ENCODE measurements around the gene IMP3. TPM values are rescaled to one million over a fixed set of nuclear protein-coding genes. Genes with fewer than 3 reads are reported as not detected.

Gene IMP3
- total RNA-seq, 4 donors from 2014 or later: 37.2 to 131 (median 108) TPM

DNA sequence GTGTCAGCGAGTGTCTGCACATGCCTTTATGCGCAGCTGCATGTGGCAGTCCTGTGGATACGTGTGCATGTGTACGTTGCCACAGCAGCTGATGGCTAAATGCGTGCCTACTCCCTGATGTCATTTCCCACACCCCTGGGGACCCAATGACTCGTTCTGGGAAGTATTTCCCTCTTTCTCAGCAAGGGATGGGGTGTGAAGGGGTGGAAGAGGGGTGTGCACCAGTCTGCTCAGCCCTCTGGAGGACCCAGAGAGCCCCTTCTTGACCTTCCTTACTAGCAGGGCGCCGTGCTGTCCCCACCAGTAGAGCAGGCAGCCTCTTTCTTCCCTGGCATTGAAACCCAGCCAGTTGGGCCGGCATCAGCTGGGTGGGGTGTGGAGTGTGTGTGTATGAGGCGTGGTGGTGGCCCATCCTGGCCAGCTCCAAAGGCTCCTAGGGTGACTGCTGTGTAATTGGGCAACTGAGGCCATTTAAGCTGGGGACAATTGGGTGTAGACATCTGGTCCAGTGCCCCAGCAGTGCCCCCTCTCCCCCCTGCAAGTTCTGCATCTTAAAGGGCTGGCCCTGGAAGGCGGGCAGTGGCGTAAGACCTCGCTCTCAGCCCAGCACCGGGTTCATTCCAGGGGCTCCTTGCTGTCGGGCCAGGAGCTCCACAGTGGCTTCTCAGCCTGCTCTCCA lies 26.9 kb upstream of the IMP3 start:
- Histone ChIP-seq H3K9me3 (no peaks in the 10 kb centered on the region), H3K4me3 (no peak overlapping the region), H3K27me3 (no peaks in the 10 kb centered on the region), H3K4me1 (peaks cover 13 to 53% (median 41%) of the 10 kb centered on the region in 4 donors), H3K27ac (peak overlapping the region; percentile 72 to 87 (median 77)), H3K36me3 (no peaks in the 10 kb centered on the region)
- 49% methylated on average over 15 of the region's 15 CpGs; no CpG with 5 or more reads in 1 of the 2 donors for WGBS, 2 donors (ENCODE audit: low coverage in 1 of 2)
- intact Hi-C loops (cut with DNase I; ENCODE audit: low total_unique reads): no loop called here
- TF ChIP-seq EP300 (IDR thresholded peaks at IDR 0.05; ENCODE audit: low read depth): peak; percentile 54
- TF ChIP-seq POLR2AphosphoS5 (IDR thresholded peaks at IDR 0.05): peak; percentile 68 to 77 (median 74)
- TF ChIP-seq POLR2A (IDR thresholded peaks at IDR 0.05): no peak
- DNase-seq: peak; percentile 71
- in situ Hi-C loops (cut with MboI; ENCODE audit: low pct_ligation_motif_present in 1 of 4, low pct_unique_long_range_greater_than_20kb in 1 of 4, low sequenced_read_pairs in 3 of 4): no loop called here

DNA sequence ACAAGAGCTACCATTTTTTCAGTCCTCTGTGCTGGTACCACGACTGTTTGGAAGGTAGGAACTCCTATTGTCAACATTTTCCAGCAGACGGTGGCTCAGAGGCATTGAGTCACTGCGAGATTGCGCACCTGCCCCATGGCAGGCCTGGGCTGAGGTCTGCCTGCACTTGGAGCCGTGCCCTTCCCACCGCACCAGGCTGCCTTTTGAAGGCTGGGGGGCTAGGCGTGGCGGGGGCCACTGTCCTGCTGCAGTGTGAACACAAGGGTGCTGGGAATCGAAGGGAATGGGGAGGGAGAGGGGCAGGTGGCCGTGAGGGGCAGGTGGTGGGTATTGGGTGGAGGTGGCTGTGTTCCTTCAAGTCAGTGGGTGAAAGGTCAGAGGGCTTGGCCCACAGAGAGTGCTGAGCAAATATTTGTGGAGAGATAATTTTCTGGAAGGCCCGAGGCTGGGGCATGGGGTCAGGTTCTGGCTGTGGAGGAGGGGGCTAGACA lies 24.0 kb upstream of the IMP3 start:
- Histone ChIP-seq H3K4me1 (peaks cover 24 to 80% (median 55%) of the 10 kb centered on the region in 4 donors), H3K27me3 (no peaks in the 10 kb centered on the region), H3K27ac (peak overlapping the region; percentile 72 to 87 (median 77)), H3K9me3 (no peaks in the 10 kb centered on the region), H3K36me3 (no peaks in the 10 kb centered on the region), H3K4me3 (no peak overlapping the region)
- intact Hi-C loops (cut with DNase I; ENCODE audit: low total_unique reads): no loop called here
- WGBS, 2 donors (ENCODE audit: low coverage in 1 of 2): 17 to 40% methylated on average over 1 to 10 of the region's 11 CpGs
- DNase-seq: peak; percentile 67
- TF ChIP-seq, protein P1, sequence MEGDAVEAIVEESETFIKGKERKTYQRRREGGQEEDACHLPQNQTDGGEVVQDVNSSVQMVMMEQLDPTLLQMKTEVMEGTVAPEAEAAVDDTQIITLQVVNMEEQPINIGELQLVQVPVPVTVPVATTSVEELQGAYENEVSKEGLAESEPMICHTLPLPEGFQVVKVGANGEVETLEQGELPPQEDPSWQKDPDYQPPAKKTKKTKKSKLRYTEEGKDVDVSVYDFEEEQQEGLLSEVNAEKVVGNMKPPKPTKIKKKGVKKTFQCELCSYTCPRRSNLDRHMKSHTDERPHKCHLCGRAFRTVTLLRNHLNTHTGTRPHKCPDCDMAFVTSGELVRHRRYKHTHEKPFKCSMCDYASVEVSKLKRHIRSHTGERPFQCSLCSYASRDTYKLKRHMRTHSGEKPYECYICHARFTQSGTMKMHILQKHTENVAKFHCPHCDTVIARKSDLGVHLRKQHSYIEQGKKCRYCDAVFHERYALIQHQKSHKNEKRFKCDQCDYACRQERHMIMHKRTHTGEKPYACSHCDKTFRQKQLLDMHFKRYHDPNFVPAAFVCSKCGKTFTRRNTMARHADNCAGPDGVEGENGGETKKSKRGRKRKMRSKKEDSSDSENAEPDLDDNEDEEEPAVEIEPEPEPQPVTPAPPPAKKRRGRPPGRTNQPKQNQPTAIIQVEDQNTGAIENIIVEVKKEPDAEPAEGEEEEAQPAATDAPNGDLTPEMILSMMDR (IDR thresholded peaks at IDR 0.05): no peak
- peak in 2 of 3 donors; percentile 13 to 37 for TF ChIP-seq POLR2AphosphoS5 (IDR thresholded peaks at IDR 0.05)
- in situ Hi-C loops (cut with MboI; ENCODE audit: low pct_ligation_motif_present in 1 of 4, low pct_unique_long_range_greater_than_20kb in 1 of 4, low sequenced_read_pairs in 3 of 4): no loop called here

DNA sequence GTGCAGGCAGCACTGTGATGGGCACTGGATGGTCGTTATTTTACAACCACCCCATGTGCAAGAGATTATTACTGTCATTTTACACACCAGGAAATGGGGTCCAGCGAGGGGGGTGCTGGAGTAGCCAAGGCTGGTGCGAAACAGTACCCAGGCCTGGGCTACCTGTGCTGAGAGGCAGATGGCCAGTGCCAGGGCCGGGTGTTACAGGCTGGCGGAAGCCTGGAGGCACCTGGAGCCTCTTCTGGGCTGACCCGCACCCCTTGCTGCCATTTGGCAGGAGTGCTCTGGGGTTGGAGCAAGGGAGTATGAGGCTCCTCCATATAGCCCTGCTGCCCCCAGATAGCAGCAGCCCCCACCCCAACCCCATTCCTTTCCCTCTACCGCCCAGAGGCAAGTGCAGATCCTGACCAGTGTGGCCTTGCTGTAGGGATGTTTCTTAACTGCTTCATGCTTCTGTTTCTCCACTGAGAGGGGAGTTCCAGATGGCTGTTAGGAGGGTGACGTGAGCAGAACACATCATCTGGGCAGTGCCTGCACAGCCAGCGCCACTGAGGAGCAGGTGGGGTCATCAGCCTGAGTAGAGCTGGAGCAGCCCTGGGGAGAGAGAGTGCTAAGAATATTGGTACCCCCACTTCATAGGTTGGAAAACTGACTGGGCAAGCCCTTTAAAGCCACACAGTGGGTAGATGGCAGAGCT lies 22.9 kb upstream of the IMP3 start:
- H3K36me3 ChIP-seq: no peaks in the 10 kb centered on the region
- in situ Hi-C loops (cut with MboI; ENCODE audit: low pct_ligation_motif_present in 1 of 4, low pct_unique_long_range_greater_than_20kb in 1 of 4, low sequenced_read_pairs in 3 of 4) (no loop called here), intact Hi-C loops (cut with DNase I; ENCODE audit: low total_unique reads) (no loop called here)
- H3K27me3 ChIP-seq: no peaks in the 10 kb centered on the region
- H3K4me1 ChIP-seq: peaks cover 24 to 80% (median 57%) of the 10 kb centered on the region in 4 donors
- WGBS, 2 donors (ENCODE audit: low coverage in 1 of 2): 74% methylated on average over 9 of the region's 9 CpGs; no CpG with 5 or more reads in 1 of the 2 donors
- peak overlapping the region; percentile 72 to 87 (median 77) for H3K27ac ChIP-seq
- DNase-seq: no peak
- TF ChIP-seq EP300 (IDR thresholded peaks at IDR 0.05; ENCODE audit: low read depth): no peak
- TF ChIP-seq POLR2A (IDR thresholded peaks at IDR 0.05): no peak
- no peak for TF ChIP-seq POLR2AphosphoS5 (IDR thresholded peaks at IDR 0.05)
- TF ChIP-seq, protein P1 (IDR thresholded peaks at IDR 0.05): no peak
- no peaks in the 10 kb centered on the region for H3K9me3 ChIP-seq
- no peak overlapping the region for H3K4me3 ChIP-seq

DNA sequence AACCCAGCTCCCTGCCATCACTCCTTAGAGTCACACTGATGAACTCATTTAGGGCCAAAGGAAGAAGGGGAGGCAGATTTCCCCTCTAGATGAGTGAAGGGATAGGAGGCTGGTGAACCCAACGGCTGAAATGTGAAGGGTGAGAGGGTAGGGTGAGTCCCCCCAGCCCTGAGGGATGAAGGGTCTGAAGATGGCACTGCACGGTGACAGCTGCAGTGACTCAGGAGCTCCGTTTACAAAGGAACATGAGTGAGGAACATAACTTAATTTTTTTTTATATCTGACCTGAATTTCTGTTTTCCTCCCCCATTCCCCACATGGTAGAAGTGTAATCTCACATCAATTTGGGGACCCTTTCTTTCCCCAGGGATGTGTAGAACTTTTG lies 21.7 kb upstream of the IMP3 start:
- TF ChIP-seq EP300 (IDR thresholded peaks at IDR 0.05; ENCODE audit: low read depth): no peak
- no peak for TF ChIP-seq POLR2A (IDR thresholded peaks at IDR 0.05)
- no peak for TF ChIP-seq POLR2AphosphoS5 (IDR thresholded peaks at IDR 0.05)
- TF ChIP-seq, protein P1 (IDR thresholded peaks at IDR 0.05): no peak
- Histone ChIP-seq H3K27me3 (no peaks in the 10 kb centered on the region), H3K27ac (peak overlapping the region; percentile 71 to 87 (median 81)), H3K4me3 (no peak overlapping the region), H3K4me1 (peaks cover 16 to 72% (median 48%) of the 10 kb centered on the region in 4 donors), H3K36me3 (peaks cover 0 to 4% (median 0%) of the 10 kb centered on the region in 4 donors), H3K9me3 (no peaks in the 10 kb centered on the region)
- in situ Hi-C loops (cut with MboI; ENCODE audit: low pct_ligation_motif_present in 1 of 4, low pct_unique_long_range_greater_than_20kb in 1 of 4, low sequenced_read_pairs in 3 of 4) (no loop called here), intact Hi-C loops (cut with DNase I; ENCODE audit: low total_unique reads) (no loop called here)
- DNase-seq: no peak
- 59 to 73% methylated on average over 3 of the region's 3 CpGs for WGBS, 2 donors (ENCODE audit: low coverage in 1 of 2)

Measured in transverse colon (tissue), 4 donors.